Measurements from ENCODE around the gene ASB16. TPM values are rescaled to one million over a fixed set of nuclear protein-coding genes. Genes with fewer than 3 reads are reported as not detected.

Gene ASB16
- total RNA-seq, 1 donor from 2014 or later = not detected

DNA sequence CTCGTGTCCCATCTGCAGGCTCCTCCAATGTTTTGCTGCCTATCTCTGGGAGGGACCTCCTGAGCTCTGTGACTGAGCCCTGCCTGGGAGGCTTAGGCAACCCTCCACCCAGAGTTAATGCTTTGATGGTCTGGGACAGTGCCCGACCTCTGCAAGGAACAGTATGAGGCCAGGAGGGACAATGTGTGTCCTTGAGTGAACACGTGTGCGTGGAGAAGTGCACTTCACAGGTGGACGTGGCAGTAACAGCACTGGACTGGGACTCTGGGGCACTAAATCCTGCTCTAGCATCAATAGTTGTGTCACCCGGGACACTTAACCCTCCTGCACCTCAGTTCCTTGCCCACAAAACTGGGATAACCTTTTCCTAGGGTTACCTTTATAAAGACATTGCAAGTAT, 44.4 kb downstream of the ASB16 start:
- H3K9me3 Mint-ChIP-seq (ENCODE audit: unreplicated experiment) = no peaks in the 10 kb centered on the region
- TF ChIP-seq, protein P1, sequence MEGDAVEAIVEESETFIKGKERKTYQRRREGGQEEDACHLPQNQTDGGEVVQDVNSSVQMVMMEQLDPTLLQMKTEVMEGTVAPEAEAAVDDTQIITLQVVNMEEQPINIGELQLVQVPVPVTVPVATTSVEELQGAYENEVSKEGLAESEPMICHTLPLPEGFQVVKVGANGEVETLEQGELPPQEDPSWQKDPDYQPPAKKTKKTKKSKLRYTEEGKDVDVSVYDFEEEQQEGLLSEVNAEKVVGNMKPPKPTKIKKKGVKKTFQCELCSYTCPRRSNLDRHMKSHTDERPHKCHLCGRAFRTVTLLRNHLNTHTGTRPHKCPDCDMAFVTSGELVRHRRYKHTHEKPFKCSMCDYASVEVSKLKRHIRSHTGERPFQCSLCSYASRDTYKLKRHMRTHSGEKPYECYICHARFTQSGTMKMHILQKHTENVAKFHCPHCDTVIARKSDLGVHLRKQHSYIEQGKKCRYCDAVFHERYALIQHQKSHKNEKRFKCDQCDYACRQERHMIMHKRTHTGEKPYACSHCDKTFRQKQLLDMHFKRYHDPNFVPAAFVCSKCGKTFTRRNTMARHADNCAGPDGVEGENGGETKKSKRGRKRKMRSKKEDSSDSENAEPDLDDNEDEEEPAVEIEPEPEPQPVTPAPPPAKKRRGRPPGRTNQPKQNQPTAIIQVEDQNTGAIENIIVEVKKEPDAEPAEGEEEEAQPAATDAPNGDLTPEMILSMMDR (IDR thresholded peaks at IDR 0.05; ENCODE audit: unreplicated experiment) = no peak
- peak overlapping the region; percentile 30 for H3K27ac Mint-ChIP-seq (ENCODE audit: unreplicated experiment)
- H3K4me3 Mint-ChIP-seq (ENCODE audit: unreplicated experiment) = peak overlapping the region; percentile 49
- peaks cover 35% of the 10 kb centered on the region for H3K36me3 Mint-ChIP-seq (ENCODE audit: low read depth, unreplicated experiment)
- DNase-seq (ENCODE audit: low spot score) = no peak
- H3K27me3 Mint-ChIP-seq (ENCODE audit: unreplicated experiment) = peaks cover 31% of the 10 kb centered on the region
- peaks cover 18% of the 10 kb centered on the region for H3K4me1 Mint-ChIP-seq (ENCODE audit: unreplicated experiment)

DNA sequence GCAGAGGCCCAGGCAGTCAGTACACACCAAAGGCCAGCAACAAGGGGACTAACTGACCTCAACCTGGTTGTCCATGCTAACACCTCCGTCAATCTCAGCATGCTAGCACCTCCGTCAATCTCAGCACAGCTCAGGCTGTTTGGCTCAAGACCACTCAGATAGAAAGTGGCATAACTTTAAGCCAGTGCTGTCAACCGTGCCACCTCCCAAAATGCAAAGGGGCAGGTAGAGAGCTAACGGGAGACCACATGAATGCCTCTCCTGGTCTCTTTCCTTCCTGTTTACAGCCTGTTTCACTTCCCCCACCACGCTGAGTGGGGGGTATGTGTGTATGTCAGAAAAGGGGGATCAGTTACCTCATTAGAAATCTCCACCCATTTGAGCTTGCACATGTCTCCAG, 45.7 kb downstream of the ASB16 start:
- TF ChIP-seq, protein P1 (IDR thresholded peaks at IDR 0.05; ENCODE audit: unreplicated experiment) = no peak
- Mint-ChIP-seq H3K27me3 (ENCODE audit: unreplicated experiment) (peaks cover 29% of the 10 kb centered on the region), H3K36me3 (ENCODE audit: low read depth, unreplicated experiment) (peaks cover 32% of the 10 kb centered on the region), H3K9me3 (ENCODE audit: unreplicated experiment) (no peaks in the 10 kb centered on the region), H3K4me1 (ENCODE audit: unreplicated experiment) (peaks cover 18% of the 10 kb centered on the region), H3K4me3 (ENCODE audit: unreplicated experiment) (peak overlapping the region; percentile 79), H3K27ac (ENCODE audit: unreplicated experiment) (peak overlapping the region; percentile 13)
- DNase-seq (ENCODE audit: low spot score) = no peak

DNA sequence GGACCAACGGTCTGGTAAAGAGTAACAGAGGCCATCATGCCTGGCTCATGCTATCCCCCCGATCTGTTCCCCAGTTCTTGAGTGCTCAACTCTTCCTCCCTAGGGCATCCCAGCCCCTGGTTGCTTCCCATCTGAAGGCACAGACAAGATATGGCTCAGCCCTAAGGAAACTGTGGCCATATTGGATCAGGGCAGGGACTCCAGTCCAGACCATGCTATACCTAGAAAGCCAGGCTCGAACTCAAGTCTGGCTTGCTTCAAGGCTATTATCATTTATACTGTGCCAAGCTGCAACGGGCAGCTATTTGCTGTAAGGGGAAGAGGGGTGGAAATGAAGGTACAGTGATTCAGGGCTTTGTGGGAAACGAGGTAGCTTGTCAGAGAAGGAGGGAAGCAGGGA, 46.2 kb downstream of the ASB16 start:
- no peak for DNase-seq (ENCODE audit: low spot score)
- Mint-ChIP-seq H3K9me3 (ENCODE audit: unreplicated experiment) (no peaks in the 10 kb centered on the region), H3K36me3 (ENCODE audit: low read depth, unreplicated experiment) (peaks cover 32% of the 10 kb centered on the region), H3K27me3 (ENCODE audit: unreplicated experiment) (peaks cover 25% of the 10 kb centered on the region), H3K4me3 (ENCODE audit: unreplicated experiment) (peak overlapping the region; percentile 79), H3K27ac (ENCODE audit: unreplicated experiment) (peak overlapping the region; percentile 44), H3K4me1 (ENCODE audit: unreplicated experiment) (peaks cover 23% of the 10 kb centered on the region)
- TF ChIP-seq, protein P1 (IDR thresholded peaks at IDR 0.05; ENCODE audit: unreplicated experiment) = no peak

DNA sequence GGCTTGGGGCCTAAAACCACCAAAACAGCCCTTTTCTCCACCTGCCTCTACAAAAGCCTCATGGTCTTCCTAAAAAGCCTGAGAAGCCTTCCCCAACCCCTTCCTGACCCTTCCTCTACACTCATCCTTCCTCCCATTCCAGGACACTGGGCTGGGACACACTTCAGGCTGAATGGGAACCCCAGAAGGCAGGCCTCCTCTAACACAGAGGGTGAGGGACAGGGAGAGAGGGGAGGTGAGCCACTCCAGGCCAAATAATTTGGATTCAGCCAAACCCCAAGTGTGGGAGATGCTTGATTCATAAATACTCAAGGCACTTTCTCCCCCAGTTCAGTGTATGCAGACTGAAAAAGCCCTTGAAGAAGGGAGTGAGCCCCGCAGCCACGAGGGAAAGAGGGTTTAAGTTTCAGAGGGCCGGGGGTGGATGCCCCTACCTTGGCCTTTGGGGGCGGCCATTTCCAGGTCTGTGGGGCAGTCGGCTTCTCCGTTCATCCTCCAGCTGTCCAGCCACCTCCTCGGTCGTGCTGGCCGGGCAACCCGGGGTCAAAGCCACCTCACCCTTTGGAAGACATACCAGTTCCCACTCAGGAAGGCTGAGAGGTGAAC, 47.3 kb downstream of the ASB16 start:
- no peak overlapping the region for H3K27ac Mint-ChIP-seq (ENCODE audit: unreplicated experiment)
- H3K36me3 Mint-ChIP-seq (ENCODE audit: low read depth, unreplicated experiment) = peaks cover 32% of the 10 kb centered on the region
- H3K4me3 Mint-ChIP-seq (ENCODE audit: unreplicated experiment) = peak overlapping the region; percentile 88
- peaks cover 29% of the 10 kb centered on the region for H3K27me3 Mint-ChIP-seq (ENCODE audit: unreplicated experiment)
- TF ChIP-seq, protein P1 (IDR thresholded peaks at IDR 0.05; ENCODE audit: unreplicated experiment) = no peak
- no peak for DNase-seq (ENCODE audit: low spot score)
- peaks cover 31% of the 10 kb centered on the region for H3K4me1 Mint-ChIP-seq (ENCODE audit: unreplicated experiment)
- no peaks in the 10 kb centered on the region for H3K9me3 Mint-ChIP-seq (ENCODE audit: unreplicated experiment)

DNA sequence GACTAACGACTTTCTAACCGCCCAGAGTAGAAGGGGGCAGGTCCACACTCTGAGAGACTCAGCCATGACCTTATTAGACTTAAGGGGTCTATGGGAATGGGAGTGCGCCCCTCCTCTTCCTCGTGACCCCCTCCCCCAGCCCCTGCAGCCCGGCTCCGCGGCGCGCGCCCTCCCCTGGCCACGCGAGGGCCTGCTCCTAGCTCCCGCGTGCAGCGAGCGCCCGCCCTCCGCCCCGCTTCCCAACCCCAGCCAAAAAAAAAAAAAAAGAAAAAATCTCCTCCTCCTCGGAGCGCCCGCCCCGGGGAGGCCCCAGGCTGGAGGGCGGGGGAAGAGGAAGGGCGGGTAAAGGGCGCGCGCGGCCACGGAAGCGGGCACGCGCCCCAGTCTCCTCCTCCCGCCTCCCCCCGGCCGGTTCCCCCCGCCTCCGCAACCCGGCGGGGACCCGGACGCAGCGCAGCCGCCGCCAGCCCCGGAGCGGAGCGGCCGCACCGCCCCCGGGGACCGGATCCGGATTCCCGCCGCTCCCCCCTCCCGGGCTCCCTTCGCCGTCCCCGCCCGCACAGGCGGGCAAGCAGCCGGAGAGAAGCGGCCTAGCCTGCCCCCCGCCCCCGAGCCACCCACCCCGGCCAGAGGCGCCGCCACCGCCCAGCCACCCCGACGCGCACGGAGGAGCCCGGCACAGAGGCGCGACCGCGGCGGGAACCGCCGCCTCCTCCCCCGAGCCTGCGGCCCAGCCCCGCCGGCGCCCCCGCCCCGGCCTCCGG, 48.0 kb downstream of the ASB16 start:
- peak; percentile 79 for DNase-seq (ENCODE audit: low spot score)
- Mint-ChIP-seq H3K27ac (ENCODE audit: unreplicated experiment) (no peak overlapping the region), H3K4me3 (ENCODE audit: unreplicated experiment) (peak overlapping the region; percentile 88), H3K9me3 (ENCODE audit: unreplicated experiment) (no peaks in the 10 kb centered on the region), H3K4me1 (ENCODE audit: unreplicated experiment) (peaks cover 35% of the 10 kb centered on the region), H3K27me3 (ENCODE audit: unreplicated experiment) (peaks cover 26% of the 10 kb centered on the region), H3K36me3 (ENCODE audit: low read depth, unreplicated experiment) (peaks cover 32% of the 10 kb centered on the region)
- TF ChIP-seq, protein P1 (IDR thresholded peaks at IDR 0.05; ENCODE audit: unreplicated experiment) = no peak
